HFFc6 (cell line): ENCODE data around the gene NUDT14. TPM values are rescaled to one million over a fixed set of nuclear protein-coding genes. Genes with fewer than 3 reads are reported as not detected.
A peak's percentile ranks its signal among the peaks of the same experiment; 100 is the strongest.

ENCODE experiments used
- DNase-seq: peaks from one replicate; pipeline ENCODE4 v3.0.0-alpha.2; 2018
- H3K27ac Mint-ChIP-seq: 2 replicates; pipeline ENCODE4 v1.8.0; 2020; ENCODE audit warnings: mild to moderate bottlenecking, mixed read lengths
- H3K27me3 Mint-ChIP-seq: 2 replicates; pipeline ENCODE4 v1.8.0; 2021; ENCODE audit warnings: mild to moderate bottlenecking, moderate library complexity, mixed read lengths; ENCODE audit not compliant: insufficient read depth
- H3K36me3 Mint-ChIP-seq: 2 replicates; pipeline ENCODE4 v1.8.0; 2021; ENCODE audit warnings: low read depth, mixed read lengths
- H3K4me1 Mint-ChIP-seq: 2 replicates; pipeline ENCODE4 v1.8.0; 2020; ENCODE audit warnings: low read depth, mixed read lengths
- H3K4me3 Mint-ChIP-seq: 2 replicates; pipeline ENCODE4 v1.8.0; 2020; ENCODE audit warnings: mild to moderate bottlenecking, moderate library complexity, mixed read lengths
- H3K9me3 Mint-ChIP-seq: 2 replicates; pipeline ENCODE4 v1.8.0; 2020; ENCODE audit warnings: mild to moderate bottlenecking, mixed read lengths
- total RNA-seq, 6 experiments: library from RNA; stranded (reverse); fragmentation: NEBNext Ultra II Directional; extraction: Animal tissue kit (Norgen Biotek cat#: 25700); gene quantifications; 2 replicates in 1 of 6; 3 replicates in 5 of 6; pipeline ENCODE4 v1.2.3, GENCODE V29; 2021
- TF ChIP-seq, protein P1 (sequence below): fragments of 200-600 bp; sonication (generic); IDR thresholded peaks from 2 replicates; pipeline ENCODE4 v1.5.0; 2021; ENCODE audit warnings: antibody characterized with exemption, mild to moderate bottlenecking

The NUDT14 gene
- total RNA-seq, 6 experiments from 2014 or later: 9.8 to 13.3 (median 11.0) TPM

DNA sequence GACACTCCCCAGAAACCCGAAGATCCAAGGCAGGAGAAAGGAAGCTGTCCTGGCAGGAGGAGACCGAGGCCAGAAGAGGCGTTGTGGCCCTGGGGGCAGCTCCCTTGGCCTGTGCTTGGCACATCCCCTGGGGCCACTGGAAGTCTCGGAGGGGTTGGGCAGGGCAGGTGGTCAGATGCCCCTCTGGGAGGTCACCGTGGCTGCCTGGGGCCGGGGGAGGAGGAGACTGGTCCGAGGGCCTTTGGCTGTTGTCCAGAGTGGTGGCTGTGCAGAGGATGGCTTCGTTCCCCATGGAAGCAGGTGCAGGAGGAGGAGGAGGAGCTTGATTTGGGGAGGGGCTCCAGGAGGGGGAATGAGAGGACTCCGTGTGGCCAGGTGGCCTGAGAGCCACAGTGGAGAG, 3.3 kb upstream of the NUDT14 start:
- no peak for DNase-seq
- TF ChIP-seq, protein P1, sequence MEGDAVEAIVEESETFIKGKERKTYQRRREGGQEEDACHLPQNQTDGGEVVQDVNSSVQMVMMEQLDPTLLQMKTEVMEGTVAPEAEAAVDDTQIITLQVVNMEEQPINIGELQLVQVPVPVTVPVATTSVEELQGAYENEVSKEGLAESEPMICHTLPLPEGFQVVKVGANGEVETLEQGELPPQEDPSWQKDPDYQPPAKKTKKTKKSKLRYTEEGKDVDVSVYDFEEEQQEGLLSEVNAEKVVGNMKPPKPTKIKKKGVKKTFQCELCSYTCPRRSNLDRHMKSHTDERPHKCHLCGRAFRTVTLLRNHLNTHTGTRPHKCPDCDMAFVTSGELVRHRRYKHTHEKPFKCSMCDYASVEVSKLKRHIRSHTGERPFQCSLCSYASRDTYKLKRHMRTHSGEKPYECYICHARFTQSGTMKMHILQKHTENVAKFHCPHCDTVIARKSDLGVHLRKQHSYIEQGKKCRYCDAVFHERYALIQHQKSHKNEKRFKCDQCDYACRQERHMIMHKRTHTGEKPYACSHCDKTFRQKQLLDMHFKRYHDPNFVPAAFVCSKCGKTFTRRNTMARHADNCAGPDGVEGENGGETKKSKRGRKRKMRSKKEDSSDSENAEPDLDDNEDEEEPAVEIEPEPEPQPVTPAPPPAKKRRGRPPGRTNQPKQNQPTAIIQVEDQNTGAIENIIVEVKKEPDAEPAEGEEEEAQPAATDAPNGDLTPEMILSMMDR: no peak
- peaks cover 6% of the 10 kb centered on the region; the same call in 1 of the 2 replicates for H3K36me3 Mint-ChIP-seq
- peaks cover 16% of the 10 kb centered on the region for H3K9me3 Mint-ChIP-seq
- H3K27me3 Mint-ChIP-seq: peaks cover 9% of the 10 kb centered on the region
- H3K4me3 Mint-ChIP-seq: no peak overlapping the region
- no peak overlapping the region for H3K27ac Mint-ChIP-seq
- no peaks in the 10 kb centered on the region for H3K4me1 Mint-ChIP-seq

GRCh38 chr14:105182296-105183020, 1.3 kb upstream of the NUDT14 start:
- Mint-ChIP-seq H3K27me3 (peaks cover 9% of the 10 kb centered on the region), H3K27ac (no peak overlapping the region), H3K4me3 (peak overlapping the region; percentile 32), H3K36me3 (no peaks in the 10 kb centered on the region), H3K4me1 (no peaks in the 10 kb centered on the region), H3K9me3 (peaks cover under 1% of the 10 kb centered on the region; the same call in 1 of the 2 replicates)
- TF ChIP-seq, protein P1: no peak
- no peak for DNase-seq

DNA sequence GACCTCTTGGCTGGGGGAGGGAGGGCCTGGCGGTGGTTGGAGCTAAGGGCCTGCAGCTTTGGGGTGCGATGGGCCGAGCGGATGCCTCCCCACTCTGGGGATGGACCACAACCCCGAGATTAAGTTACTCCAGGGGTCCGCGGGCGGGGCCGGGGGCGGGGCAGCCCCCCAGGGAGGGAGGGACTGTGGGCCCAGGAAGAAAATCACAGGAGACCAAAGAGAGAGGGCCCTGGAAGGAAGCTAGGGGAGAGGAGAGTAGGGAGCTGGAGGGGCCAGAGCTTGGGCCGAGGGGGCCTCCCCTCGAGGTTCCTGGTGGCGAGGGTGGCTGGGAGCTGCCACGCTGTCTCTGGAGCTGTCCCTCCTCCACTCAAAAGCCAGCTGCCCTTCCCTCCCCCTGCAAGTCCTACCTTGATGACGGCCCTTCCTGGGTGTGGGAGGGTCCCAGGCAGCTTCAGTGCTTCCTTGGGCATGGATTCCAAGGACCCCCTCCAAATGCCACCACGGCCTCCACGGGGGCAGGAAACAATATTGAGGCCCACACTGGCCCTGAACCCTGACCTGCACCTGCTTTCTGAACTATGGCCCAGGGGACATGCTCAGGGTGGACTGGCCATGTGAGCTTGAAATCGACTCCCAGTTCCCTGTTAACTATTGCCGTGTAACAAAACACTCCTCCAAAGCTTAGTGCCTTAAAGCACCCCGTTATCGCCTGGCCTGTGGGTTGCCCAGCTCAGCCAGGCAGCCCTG, 610 bp upstream of the NUDT14 start:
- Mint-ChIP-seq H3K4me3 (peak overlapping the region; percentile 32), H3K4me1 (no peaks in the 10 kb centered on the region), H3K27ac (no peak overlapping the region), H3K9me3 (no peaks in the 10 kb centered on the region), H3K27me3 (peaks cover 9% of the 10 kb centered on the region), H3K36me3 (no peaks in the 10 kb centered on the region)
- TF ChIP-seq, protein P1: no peak
- DNase-seq: no peak

DNA sequence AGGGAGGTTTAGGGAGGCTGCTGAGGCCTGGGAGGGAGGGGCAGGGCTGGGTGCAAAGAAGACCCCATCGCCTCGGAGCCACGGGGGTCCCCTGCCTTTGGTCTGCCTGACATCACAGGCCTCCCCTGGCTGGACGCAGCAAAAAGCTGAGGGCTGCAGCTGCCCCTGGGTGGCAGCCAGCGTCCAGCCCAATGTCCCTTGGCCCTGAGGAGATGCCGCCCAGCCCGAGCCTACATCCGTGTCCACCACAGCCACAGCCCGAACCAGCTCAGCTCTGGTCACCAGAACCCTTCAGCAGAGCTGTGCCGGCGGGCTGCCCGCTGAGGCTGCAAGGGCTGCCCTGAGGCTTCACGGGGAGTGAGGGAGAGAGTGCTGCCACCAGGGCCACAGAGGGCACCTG, 1.9 kb downstream of the NUDT14 start:
- DNase-seq: no peak
- H3K27ac Mint-ChIP-seq: no peak overlapping the region
- H3K4me3 Mint-ChIP-seq: no peak overlapping the region
- TF ChIP-seq, protein P1: no peak
- no peaks in the 10 kb centered on the region for H3K36me3 Mint-ChIP-seq
- H3K9me3 Mint-ChIP-seq: no peaks in the 10 kb centered on the region
- H3K4me1 Mint-ChIP-seq: no peaks in the 10 kb centered on the region
- peaks cover 9% of the 10 kb centered on the region for H3K27me3 Mint-ChIP-seq

- Mint-ChIP-seq H3K27me3 (peaks cover 9% of the 10 kb centered on the region), H3K27ac (no peak overlapping the region), H3K4me1 (no peaks in the 10 kb centered on the region), H3K9me3 (no peaks in the 10 kb centered on the region), H3K36me3 (no peaks in the 10 kb centered on the region), H3K4me3 (no peak overlapping the region)
- TF ChIP-seq, protein P1: no peak
- DNase-seq: no peak
Measured at GRCh38 chr14:105178868-105179140, 2.3 kb downstream of the NUDT14 start.
